ENCODE data around the gene IRAK1BP1.

DNA sequence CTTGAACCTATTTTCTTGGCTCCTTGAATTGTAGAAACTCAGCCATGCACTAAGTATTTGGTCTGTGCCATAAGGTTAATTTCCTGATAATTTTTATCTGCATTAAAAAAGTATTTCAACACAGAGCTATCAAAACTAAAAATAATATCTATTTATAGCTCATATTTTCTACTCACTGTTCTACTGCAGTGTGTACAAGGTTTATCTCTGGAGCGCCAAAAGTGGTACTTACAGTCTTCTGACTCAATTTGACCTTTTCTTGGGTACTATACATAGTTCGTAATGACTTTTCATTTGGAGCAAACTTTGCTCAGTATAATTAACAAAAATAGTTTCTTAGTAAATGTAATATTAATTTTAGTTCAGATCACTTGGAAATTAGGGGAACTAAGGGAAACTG is 69.2 kb downstream of the IRAK1BP1 start:
- no peak for TF ChIP-seq POLR2A (IDR thresholded peaks at IDR 0.05)
- TF ChIP-seq, protein P1, sequence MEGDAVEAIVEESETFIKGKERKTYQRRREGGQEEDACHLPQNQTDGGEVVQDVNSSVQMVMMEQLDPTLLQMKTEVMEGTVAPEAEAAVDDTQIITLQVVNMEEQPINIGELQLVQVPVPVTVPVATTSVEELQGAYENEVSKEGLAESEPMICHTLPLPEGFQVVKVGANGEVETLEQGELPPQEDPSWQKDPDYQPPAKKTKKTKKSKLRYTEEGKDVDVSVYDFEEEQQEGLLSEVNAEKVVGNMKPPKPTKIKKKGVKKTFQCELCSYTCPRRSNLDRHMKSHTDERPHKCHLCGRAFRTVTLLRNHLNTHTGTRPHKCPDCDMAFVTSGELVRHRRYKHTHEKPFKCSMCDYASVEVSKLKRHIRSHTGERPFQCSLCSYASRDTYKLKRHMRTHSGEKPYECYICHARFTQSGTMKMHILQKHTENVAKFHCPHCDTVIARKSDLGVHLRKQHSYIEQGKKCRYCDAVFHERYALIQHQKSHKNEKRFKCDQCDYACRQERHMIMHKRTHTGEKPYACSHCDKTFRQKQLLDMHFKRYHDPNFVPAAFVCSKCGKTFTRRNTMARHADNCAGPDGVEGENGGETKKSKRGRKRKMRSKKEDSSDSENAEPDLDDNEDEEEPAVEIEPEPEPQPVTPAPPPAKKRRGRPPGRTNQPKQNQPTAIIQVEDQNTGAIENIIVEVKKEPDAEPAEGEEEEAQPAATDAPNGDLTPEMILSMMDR (IDR thresholded peaks at IDR 0.05): no peak

All from testis (tissue), 2 donors.